Fibroblast of the aortic adventitia (primary cell): ENCODE data around the gene SCRT2. TPM values are rescaled to one million over a fixed set of nuclear protein-coding genes. Genes with fewer than 3 reads are reported as not detected.

ENCODE experiments used
- DNase-seq: peaks from one replicate; pipeline ENCODE4 v3.0.0-alpha.2; 2010; ENCODE audit warnings: low read depth
- H3K4me3 ChIP-seq: 2 replicates; pipeline ENCODE4 v1.5.1; 2011; ENCODE audit warnings: low read depth, mild to moderate bottlenecking, control low read depth, low read length, moderate library complexity
- CTCF ChIP-seq: IDR thresholded peaks from 2 replicates; pipeline ENCODE4 v1.5.1; 2011; ENCODE audit warnings: mild to moderate bottlenecking, low read length, control low read depth, inconsistent platforms; ENCODE audit not compliant: insufficient read depth
- total RNA-seq: library from RNA; depleted of rRNA; stranded (reverse); fragments of >200 nt; gene quantifications from 2 replicates; pipeline ENCODE4 v1.2.3, GENCODE V29; 2012; ENCODE audit warnings: low replicate concordance

The SCRT2 gene
- total RNA-seq, 1 donor = not detected

- no peak for DNase-seq
- H3K4me3 ChIP-seq = no peak overlapping the region
- TF ChIP-seq CTCF = no peak
Measured at GRCh38 chr20:655726-656624, 19.6 kb downstream of the SCRT2 start.

GRCh38 chr20:654417-654750 lies 21.2 kb downstream of the SCRT2 start:
- no peak overlapping the region for H3K4me3 ChIP-seq
- DNase-seq = no peak
- no peak for TF ChIP-seq CTCF

- H3K4me3 ChIP-seq = peak overlapping the region; percentile 82
- no peak for DNase-seq
- TF ChIP-seq CTCF = no peak
Measured at GRCh38 chr20:653590-654416, 21.8 kb downstream of the SCRT2 start.

- DNase-seq = peak; percentile 90
- peak within 1 kb of the TSS; percentile 82 for H3K4me3 ChIP-seq
- peak; percentile 49 for TF ChIP-seq CTCF
Measured at GRCh38 chr20:653110-653589, 22.5 kb downstream of the SCRT2 start, which contains the start of gene SRXN1. Gene SRXN1, minus strand, starts transcription at chr20:653200. Its CDS starts 15 bp downstream, at chr20:653185.

- peak overlapping the region; percentile 82 for H3K4me3 ChIP-seq
- peak; percentile 45 for DNase-seq
- TF ChIP-seq CTCF = no peak
Measured at GRCh38 chr20:652615-653109, 22.9 kb downstream of the SCRT2 start.

GRCh38 chr20:651713-652614 lies 23.6 kb downstream of the SCRT2 start:
- TF ChIP-seq CTCF = peak; percentile 5
- H3K4me3 ChIP-seq = peak overlapping the region; percentile 82
- no peak for DNase-seq
